ENCODE results near the gene CBR3. TPM values are rescaled to one million over a fixed set of nuclear protein-coding genes. Genes with fewer than 3 reads are reported as not detected.

CBR3 gene
- total and polyA plus RNA-seq, 2 donors (not counting 1 experiment from before 2014, with no cell fraction given), result 1.9 to 11.3 TPM

GRCh38 chr21:36111238-36111637 is 23.6 kb upstream of the CBR3 start:
- ChIA-PET CTCF (interaction anchor here (1.9 to 2.4 kb wide), 2 partner anchors 52 to 83 kb away, joined by 6 to 15 read pairs; partner anchors contain the start of gene SETD4), POLR2A (no interaction called here)
- TF ChIP-seq EZH2 (IDR thresholded peaks at IDR 0.05; ENCODE audit: borderline replicate concordance, insufficient read depth, low read depth, low read length, poor library complexity, severe bottlenecking), result no peak
- TF ChIP-seq CTCF (IDR thresholded peaks at IDR 0.05), result no peak
- H2AFZ ChIP-seq (ENCODE audit: insufficient read depth, low read depth, low read length, poor library complexity, severe bottlenecking), result no peak overlapping the region
- H3K79me2 ChIP-seq (ENCODE audit: control insufficient read depth, insufficient read depth, low read length), result no peaks in the 10 kb centered on the region
- Mint-ChIP-seq H3K4me3 (no peak overlapping the region), H3K4me1 (peaks cover 24% of the 10 kb centered on the region), H3K9me3 (ENCODE audit: insufficient read depth) (no peaks in the 10 kb centered on the region), H3K27me3 (peaks cover 6% of the 10 kb centered on the region), H3K27ac (no peak overlapping the region)
- H3K27ac ChIP-seq (ENCODE audit: low read length in 2 of 2), result no peak overlapping the region
- WGBS (ENCODE audit: insufficient coverage), result 95% methylated on average over 4 of the region's 8 CpGs
- no peak overlapping the region for H3K4me3 ChIP-seq (ENCODE audit: control extremely low read depth in 1 of 5, extremely low read depth in 1 of 5, insufficient read depth in 1 of 5, low read depth in 2 of 5, low read length in 4 of 5)
- no peak overlapping the region for H3K9ac ChIP-seq (ENCODE audit: low read length)
- H3K9me3 ChIP-seq (ENCODE audit: control extremely low read depth in 1 of 3, control insufficient read depth in 2 of 3, insufficient read depth in 1 of 3, low read length in 2 of 3), result no peaks in the 10 kb centered on the region
- H4K20me1 ChIP-seq (ENCODE audit: control insufficient read depth, insufficient read depth, low read length, poor library complexity, severe bottlenecking), result no peaks in the 10 kb centered on the region
- DNase-seq (no peak), ATAC-seq (ENCODE audit: low read depth) (no peak)
- H3K36me3 ChIP-seq (replicated peaks in 1 of 2; ENCODE audit: control extremely low read depth in 1 of 2, control insufficient read depth in 1 of 2, extremely low read depth in 1 of 2, insufficient read depth in 2 of 2, low read length in 1 of 2), result no peaks in the 10 kb centered on the region
- H3K27me3 ChIP-seq (replicated peaks in 1 of 4; ENCODE audit: control extremely low read depth in 1 of 4, control insufficient read depth in 3 of 4, insufficient read depth in 4 of 4, low read length in 3 of 4), result peaks cover 0 to 4% (median 2%) of the 10 kb centered on the region in 4 experiments
- H3K4me2 ChIP-seq (replicated peaks; ENCODE audit: low read depth, low read length, poor library complexity, severe bottlenecking), result no peak overlapping the region
- intact Hi-C loops (cut with micrococcal nuclease), result no loop called here
- H3K4me1 ChIP-seq (ENCODE audit: control insufficient read depth in 2 of 2, insufficient read depth in 2 of 2, low read length in 2 of 2), result peaks cover 15 to 29% of the 10 kb centered on the region in 2 donors

- no peaks in the 10 kb centered on the region for H3K9me3 ChIP-seq (ENCODE audit: control extremely low read depth in 1 of 3, control insufficient read depth in 2 of 3, insufficient read depth in 1 of 3, low read length in 2 of 3)
- Mint-ChIP-seq H3K27ac (peak overlapping the region; percentile 87), H3K9me3 (ENCODE audit: insufficient read depth) (no peaks in the 10 kb centered on the region), H3K27me3 (no peaks in the 10 kb centered on the region), H3K4me3 (peak overlapping the region; percentile 79), H3K4me1 (peaks cover 24% of the 10 kb centered on the region)
- peak overlapping the region in 1 of 2 donors; percentile 20 for H3K27ac ChIP-seq (ENCODE audit: low read length in 2 of 2)
- DNase-seq (no peak), ATAC-seq (ENCODE audit: low read depth) (no peak)
- peak overlapping the region; percentile 49 for H2AFZ ChIP-seq (ENCODE audit: insufficient read depth, low read depth, low read length, poor library complexity, severe bottlenecking)
- H3K36me3 ChIP-seq (replicated peaks in 1 of 2; ENCODE audit: control extremely low read depth in 1 of 2, control insufficient read depth in 1 of 2, extremely low read depth in 1 of 2, insufficient read depth in 2 of 2, low read length in 1 of 2), result no peaks in the 10 kb centered on the region
- H3K4me3 ChIP-seq (ENCODE audit: control extremely low read depth in 1 of 5, extremely low read depth in 1 of 5, insufficient read depth in 1 of 5, low read depth in 2 of 5, low read length in 4 of 5), result peak overlapping the region in 2 of 5 experiments; percentile 8 to 16
- 79% methylated on average over 11 of the region's 17 CpGs for WGBS (ENCODE audit: insufficient coverage)
- H3K4me2 ChIP-seq (replicated peaks; ENCODE audit: low read depth, low read length, poor library complexity, severe bottlenecking), result peak overlapping the region; percentile 70
- TF ChIP-seq EZH2 (IDR thresholded peaks at IDR 0.05; ENCODE audit: borderline replicate concordance, insufficient read depth, low read depth, low read length, poor library complexity, severe bottlenecking), result no peak
- no peak for TF ChIP-seq CTCF (IDR thresholded peaks at IDR 0.05)
- H3K79me2 ChIP-seq (ENCODE audit: control insufficient read depth, insufficient read depth, low read length), result no peaks in the 10 kb centered on the region
- intact Hi-C loops (cut with micrococcal nuclease), result loop anchor here (2.0 kb wide), 1 partner anchor 45 kb away; no protein-coding TSS in a partner anchor
- no peaks in the 10 kb centered on the region for H3K27me3 ChIP-seq (replicated peaks in 1 of 4; ENCODE audit: control extremely low read depth in 1 of 4, control insufficient read depth in 3 of 4, insufficient read depth in 4 of 4, low read length in 3 of 4)
- peaks cover 15 to 29% of the 10 kb centered on the region in 2 donors for H3K4me1 ChIP-seq (ENCODE audit: control insufficient read depth in 2 of 2, insufficient read depth in 2 of 2, low read length in 2 of 2)
- peak overlapping the region; percentile 23 for H3K9ac ChIP-seq (ENCODE audit: low read length)
- CTCF ChIA-PET, result interaction anchor here (0.6 to 2.7 kb wide), 14 partner anchors 10 to 1421 kb away, joined by 3 to 15 read pairs (median 4); partner anchors contain the start of gene SETD4
- H4K20me1 ChIP-seq (ENCODE audit: control insufficient read depth, insufficient read depth, low read length, poor library complexity, severe bottlenecking), result no peaks in the 10 kb centered on the region
- POLR2A ChIA-PET, result interaction anchor here (0.7 to 1.7 kb wide), 3 partner anchors 22 to 41 kb away, joined by 5 to 11 read pairs (median 9); no protein-coding TSS in a partner anchor
These were observed 21.0 kb upstream of the CBR3 start for GRCh38 chr21:36113647-36114428.
